Measurements from ENCODE around the gene PPP1R12C.

DNA sequence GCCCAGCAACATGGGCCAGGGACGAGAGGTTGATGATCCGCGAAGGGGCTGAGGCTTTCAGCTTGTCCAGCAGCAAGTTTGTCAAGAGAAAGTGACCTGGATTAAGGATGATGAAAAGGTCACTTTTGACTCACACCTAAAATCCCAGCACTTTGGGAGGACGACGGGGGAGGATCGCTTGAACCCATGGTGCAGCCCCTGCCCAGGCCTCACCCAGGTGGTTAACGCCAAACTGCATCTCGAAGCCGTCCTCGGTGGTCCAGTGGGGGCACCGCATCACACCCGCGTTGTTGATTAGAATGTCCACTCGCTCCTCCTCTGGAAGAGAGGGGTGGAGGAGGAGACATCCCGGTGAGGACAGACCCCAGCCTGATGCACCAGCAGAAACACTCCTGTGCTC is 69.0 kb downstream of the PPP1R12C start:
- TF ChIP-seq, protein P1, sequence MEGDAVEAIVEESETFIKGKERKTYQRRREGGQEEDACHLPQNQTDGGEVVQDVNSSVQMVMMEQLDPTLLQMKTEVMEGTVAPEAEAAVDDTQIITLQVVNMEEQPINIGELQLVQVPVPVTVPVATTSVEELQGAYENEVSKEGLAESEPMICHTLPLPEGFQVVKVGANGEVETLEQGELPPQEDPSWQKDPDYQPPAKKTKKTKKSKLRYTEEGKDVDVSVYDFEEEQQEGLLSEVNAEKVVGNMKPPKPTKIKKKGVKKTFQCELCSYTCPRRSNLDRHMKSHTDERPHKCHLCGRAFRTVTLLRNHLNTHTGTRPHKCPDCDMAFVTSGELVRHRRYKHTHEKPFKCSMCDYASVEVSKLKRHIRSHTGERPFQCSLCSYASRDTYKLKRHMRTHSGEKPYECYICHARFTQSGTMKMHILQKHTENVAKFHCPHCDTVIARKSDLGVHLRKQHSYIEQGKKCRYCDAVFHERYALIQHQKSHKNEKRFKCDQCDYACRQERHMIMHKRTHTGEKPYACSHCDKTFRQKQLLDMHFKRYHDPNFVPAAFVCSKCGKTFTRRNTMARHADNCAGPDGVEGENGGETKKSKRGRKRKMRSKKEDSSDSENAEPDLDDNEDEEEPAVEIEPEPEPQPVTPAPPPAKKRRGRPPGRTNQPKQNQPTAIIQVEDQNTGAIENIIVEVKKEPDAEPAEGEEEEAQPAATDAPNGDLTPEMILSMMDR (conservative IDR thresholded peaks at IDR 0.05; ENCODE audit: low read depth, low read length), result no peak
- TF ChIP-seq EZH2 (IDR thresholded peaks at IDR 0.05; ENCODE audit: low read length, unreplicated experiment), result no peak
